GM18511 (cell line): ENCODE data around the gene CAPS.

Source experiments
- ATAC-seq: cut with Tn5 transposase; IDR thresholded peaks from one replicate; pipeline ENCODE4 v1.9.1; 2021; ENCODE audit warnings: mild to moderate bottlenecking, moderate library complexity; ENCODE audit not compliant: unreplicated experiment

Gene CAPS

DNA sequence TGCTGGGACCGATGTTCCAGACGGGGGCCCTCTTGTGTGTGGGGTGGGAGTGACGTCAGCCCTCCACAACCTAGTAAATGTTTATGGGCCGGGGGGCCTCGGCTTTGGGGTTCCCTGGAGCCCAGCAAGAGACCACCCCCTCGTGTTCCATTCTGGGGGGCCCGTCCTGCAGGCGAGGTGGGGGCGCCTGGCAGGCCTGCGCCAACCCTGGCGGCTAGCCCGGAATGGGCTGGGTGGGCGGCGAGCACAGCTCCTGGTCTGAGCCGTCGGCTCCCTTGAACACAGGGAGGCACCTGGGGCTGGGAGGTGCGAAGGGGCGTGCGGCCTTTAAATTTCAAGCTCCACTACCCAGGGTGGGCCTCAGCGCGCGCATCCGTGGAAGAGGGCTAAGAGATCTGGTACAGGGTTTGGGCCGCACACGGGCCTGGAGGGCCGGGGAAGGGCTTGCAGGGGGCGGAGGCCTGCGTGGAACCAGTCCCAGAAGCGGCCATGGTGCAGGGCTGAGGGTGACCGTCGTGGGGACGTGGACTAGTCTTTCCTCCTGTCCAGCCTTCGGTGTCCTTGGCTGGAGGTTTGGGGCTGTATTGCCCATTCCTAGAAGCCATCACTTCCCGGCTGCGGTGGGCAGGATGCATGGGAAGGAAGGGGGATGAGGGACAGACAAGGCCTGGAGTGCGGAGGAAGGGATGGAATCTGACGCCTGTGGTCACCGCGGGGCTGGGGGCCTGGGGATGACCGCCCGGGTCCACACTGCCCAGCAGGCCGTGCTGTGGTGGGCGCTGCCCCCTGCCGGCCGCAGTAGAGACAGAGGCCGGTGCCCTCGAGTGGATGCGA, 21.9 kb upstream of the CAPS start:
- no peak for ATAC-seq

DNA sequence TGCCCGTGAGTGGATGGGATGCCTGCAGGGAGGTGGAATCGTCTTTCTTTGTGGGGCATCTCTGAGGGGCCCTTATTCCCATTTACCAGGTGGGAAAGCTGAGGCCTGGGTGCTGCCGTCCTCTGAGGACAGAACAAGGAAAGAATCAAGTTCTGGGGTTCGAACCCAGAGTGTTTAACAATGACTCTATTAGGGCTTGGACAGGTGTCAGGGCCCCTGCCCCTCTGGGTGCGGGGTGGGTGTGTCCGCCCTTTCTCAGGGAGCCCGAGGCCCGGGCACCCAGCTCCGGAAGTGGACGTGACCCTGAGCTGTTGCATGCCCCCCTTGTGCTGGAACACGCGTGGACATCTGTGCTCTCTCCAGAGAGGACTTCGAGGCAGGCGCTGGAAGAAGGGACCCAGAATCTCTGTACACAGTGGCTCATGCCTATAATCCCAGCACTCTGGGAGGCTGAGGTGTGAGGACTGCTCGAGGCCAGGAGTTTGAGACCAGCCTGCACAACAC, 21.2 kb upstream of the CAPS start:
- no peak for ATAC-seq

DNA sequence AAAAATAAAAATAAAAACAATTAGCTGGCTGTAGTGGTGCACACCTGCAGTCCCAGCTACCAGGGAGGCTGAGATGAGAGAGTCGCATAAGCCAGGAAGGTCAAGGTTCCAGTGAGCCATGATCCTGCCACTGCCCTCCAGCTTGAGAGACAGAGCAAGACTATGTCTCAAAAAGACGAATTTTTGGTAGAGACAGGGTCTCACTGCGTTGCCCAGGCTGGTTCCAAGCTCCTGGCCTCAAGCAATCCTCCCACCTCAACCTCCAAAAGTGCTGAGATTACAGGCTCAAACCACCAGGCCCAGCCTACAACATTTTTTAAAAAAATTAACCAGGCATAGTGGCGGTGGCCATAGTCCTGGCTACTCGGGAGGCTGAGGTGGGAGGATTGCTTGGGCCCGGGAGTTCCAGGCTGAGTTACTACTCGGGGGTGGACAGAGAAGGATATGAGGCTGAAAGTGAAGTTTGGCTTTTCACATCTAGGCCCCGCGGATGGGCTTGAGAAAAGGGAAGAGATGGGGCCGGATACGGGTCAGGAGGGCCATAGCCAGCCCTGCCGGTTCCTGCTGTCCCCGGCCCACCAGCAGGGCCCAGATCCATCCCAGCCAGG, 20.7 kb upstream of the CAPS start:
- no peak for ATAC-seq

DNA sequence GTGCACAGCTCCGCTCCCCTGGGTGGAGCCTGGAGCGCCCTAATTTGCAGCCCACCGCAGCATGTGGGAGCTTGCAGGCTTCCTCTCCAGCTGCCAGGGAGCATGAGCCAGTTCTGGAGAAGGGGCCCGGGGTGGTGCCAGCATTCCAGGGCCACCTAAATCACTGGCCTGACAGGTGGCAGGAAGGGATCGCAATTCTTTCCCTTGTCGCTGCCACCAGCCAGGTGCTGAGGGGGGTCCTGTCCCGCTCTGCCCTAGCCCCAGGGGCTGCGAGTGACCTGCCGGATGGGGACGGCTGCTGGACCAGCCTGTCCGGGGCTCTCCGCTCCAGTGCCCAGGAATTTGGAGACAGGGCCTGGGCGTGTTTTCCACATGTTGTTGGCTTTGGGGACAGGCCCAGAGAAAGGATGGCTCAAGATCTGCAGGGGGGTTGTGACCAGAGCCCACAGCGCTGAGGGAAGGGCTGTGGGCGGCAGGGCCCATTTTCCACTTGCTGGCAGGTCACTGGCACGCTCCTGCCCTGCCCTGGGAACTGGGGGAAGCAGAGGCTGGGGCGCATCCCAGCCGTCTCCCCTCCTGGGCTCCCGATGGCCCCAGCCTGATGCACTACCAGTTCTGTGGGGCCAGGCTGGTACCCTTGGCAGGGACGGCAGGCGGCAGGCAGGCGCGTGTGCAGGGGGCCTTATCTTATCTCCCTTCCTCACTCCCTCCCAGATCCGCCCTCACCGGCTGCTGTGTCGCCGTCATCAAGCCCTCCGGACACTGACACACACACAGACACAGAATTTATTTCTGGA, 19.9 kb upstream of the CAPS start:
- no peak for ATAC-seq

DNA sequence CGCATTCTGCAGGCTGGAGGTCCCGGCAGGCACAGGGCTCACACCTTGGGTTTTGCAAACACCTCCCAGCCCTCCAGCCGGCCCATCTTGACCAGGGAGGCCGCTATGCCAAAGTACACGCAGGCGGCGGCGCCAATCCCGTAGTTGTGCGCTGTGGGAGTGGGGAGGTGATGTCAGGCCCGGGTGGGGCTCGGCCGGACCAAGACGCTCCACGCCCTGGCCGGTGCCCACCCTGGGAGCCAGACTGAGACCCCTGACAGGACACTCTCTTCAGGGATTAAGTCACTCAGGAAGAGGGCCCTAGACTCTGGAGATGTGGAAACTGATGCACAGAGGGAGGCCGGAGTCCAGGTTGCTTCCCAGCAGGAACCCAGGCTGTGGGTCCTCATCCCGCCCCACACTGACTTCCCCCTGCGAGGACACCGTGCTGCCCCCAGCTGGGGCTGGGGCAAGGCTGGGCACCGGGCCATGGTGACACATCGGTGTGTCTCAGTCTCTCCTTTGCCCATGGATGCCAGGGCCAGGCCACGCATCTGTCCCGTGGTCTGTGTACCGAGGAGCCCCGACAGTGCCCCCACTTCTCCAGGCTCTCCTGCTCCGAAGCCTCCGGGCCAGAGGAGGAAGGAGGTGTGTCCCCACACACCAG, 19.2 kb upstream of the CAPS start:
- no peak for ATAC-seq

GRCh38 chr19:5895409-5895808, 18.6 kb upstream of the CAPS start:
- ATAC-seq: no peak

DNA sequence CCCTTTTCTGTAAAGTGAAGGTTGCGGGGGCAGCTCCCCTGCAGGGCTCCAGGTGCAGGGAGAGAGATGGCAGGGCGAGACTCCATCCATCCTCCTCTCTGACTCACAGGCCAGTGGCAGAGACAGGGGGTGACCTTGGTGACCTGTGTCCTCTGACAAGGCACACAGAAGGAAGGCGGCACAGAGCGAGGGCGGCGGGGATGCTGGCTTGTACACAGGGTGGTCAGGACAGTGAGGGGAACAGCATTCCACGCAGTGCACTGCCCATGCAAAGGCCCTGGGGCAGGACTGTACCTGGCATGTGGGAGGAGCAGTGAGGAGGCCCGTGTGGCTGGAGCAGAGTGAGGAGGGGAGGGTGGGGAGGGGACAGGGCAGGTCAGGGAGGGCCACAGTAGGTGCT, 18.2 kb upstream of the CAPS start:
- no peak for ATAC-seq

- ATAC-seq: no peak
These were observed 17.5 kb upstream of the CAPS start for GRCh38 chr19:5896365-5897076.

DNA sequence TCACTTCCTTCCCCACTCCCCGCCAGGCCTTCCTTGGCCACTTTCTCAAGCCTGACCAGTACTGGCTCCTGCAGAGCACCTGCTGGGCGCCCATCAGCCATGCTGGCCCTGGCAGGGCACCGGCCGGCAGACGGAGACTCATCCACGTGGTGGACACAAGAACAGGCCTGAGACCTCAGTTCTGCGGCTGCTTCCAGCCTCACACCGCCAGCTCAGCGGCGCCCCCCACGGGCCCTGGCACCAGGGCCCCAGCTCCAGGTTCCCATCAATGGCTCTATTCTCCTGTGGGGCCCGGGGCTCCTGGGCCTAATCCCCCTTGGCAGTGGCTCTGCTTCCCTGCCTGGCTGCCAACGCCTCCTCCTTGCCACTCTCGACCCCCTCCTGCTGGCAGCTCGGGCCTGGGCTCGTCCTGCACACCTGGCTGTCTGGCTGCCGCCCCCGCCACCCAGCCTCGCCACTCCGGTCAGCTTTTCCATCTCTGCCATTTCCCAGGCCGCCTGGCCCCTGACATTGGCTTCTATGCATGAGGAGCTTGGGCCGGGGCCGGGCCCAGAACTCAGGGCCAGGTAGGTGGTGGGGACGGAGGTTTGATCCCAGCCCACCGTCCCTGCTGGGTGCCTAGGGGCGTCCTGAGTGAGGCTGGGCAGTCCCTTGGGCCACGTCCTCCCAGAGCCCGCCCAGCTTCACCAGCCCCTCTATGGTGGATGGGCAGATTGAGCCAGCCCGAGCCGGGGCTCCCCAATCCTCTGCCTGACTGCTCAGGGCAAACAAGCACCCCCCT, 16.7 kb upstream of the CAPS start:
- ATAC-seq: no peak

DNA sequence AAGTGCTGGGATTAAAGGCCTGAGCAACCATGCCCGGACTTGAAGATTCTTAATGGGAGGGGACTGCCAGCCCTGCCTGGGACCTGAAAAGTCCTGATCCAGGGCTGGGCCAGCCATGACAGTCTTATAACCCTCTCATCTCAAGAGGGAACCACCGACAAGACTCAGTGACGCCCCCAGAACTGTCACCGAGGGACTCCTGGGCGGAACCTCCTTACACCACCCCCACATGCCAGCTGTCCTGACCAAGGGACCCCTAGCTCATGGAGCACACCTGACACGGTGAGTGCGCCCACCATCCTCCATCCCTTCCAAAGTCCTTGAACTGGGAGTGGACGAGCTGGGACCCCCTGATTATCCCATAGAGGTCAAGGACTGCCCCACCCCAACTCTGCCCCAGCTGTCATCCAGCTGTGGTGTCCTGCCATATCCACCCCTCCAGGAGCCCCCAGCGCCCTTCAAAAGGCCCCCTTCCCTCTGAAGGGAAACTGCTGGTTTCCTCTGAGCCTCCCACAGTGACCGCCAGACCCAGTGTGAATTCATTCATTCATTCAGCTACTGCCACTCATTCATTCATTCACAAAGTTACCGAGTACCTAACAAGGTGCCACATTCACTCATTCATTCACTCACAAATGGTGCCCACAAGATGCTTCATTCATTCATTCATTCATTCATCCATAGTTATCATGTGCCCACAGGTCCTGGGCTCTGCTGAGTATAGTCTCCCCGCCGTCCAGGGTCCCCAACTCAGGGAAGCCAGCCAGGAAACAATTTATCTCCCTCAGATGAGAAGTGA, 14.1 kb upstream of the CAPS start:
- no peak for ATAC-seq

DNA sequence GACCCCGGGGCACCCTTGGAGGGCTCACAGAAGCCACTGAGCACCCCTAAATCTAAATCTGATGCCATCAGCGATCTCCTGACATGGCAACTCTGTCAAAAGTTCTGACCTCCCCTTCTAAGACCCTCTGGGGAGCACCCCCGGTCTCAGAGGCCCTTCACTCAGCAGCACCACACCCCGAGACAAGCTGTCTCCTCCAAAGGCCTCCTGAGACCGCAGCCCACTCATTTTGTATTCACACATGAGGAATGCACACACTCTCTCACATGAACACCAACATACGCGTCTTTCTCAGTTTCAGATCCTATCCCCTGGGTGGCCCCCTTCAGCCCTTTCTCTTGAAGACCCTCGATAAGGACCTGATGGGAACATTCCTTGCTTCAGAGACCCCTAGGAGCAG, 13.1 kb upstream of the CAPS start:
- no peak for ATAC-seq

DNA sequence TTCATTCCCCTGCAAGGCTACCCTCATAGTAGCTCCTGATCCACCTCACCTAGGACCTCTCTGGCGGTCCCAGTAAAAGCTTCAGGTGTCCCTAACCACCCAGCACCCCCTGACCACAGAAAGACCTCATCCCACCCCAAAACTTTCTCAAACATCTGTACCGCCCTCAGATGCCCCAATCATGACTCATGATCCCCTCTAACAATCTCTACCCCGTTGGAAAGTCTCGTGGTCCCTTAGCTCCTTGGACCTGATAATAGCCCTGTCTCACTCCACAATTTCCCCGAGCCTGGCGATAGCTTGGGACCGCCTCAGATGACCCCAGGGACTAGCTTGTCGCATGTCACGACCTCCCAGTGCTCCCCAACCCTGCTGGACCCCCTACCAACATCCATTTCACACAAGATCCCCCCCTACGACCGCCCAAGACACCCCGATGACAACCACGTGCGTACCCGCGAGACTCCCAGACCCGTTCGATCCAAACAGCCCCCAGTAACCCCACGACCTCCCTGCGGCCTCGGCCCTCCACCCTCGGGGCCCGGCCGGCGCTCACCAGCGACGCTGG, 10.9 kb upstream of the CAPS start:
- no peak for ATAC-seq

GRCh38 chr19:5903624-5904351, 10.3 kb upstream of the CAPS start, which contains the start of gene NDUFA11:
TSS of gene NDUFA11 (minus strand) at chr19:5903790. CDS start at chr19:5903708, 82 bp downstream.
- peak; percentile 9 for ATAC-seq

DNA sequence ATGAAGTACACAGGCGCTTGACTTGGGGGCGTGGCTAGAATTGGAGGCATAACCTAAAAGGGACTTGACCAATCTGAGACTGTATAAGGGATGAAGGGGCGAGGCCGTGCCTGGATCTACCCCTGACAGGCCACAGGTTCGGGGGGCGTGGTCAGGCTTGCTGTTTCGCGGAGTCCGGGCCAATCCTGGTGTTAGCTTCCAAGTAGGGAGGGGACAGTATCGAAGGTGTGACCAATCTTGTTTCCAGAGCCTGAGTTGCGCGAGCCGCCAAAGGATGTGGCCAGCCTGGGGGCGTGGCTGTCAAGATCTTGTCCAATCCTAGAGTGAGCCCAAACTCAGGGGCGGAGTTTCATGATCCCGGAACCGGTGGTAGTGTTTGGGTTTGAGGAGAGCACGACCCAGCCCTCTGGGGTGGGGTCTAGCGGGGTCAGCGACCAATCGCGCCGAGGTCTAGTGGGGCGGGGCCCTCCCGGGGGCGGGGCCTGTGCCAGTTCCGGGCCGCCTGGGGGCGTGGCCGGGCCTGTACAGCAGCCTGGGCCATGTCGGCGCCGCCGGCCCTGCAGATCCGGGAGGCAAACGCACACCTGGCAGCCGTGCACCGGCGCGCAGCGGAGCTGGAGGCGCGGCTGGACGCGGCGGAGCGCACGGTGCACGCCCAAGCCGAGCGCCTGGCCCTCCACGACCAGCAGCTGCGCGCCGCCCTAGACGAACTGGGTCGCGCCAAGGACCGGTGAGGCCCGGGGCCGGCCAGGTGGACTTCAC, 9.5 kb upstream of the CAPS start, which contains the start of gene VMAC:
VMAC (plus strand) TSS at position 521 of the 762 bp plus-strand sequence; CDS start at position 540, 19 bp downstream.
- peak; percentile 82 for ATAC-seq

GRCh38 chr19:5905114-5905778, 8.8 kb upstream of the CAPS start:
- ATAC-seq: no peak

- no peak for ATAC-seq
These were observed 6.8 kb upstream of the CAPS start for GRCh38 chr19:5907241-5907640.
